Activated T-helper 2 cell treated with anti-CD3 and anti-CD28 coated beads, Interferon-gamma antibody, Interleukin-2, Interleukin-4, amounts not matched to agents 10 μg/mL and 5 μg/mL and 100 μg/mL, durations not matched to agents 14 hours and 24 hours and 36 hours (primary cell): ENCODE measurements around the gene RRP9. TPM values are rescaled to one million over a fixed set of nuclear protein-coding genes. Genes with fewer than 3 reads are reported as not detected.

Source experiments
- DNase-seq: peaks from one replicate; pipeline ENCODE4 v3.0.0; 2021; ENCODE audit warnings: low spot score
- H3K27ac Mint-ChIP-seq: one replicate; pipeline ENCODE4 v1.8.0; 2021; ENCODE audit warnings: mixed read lengths
- H3K27me3 Mint-ChIP-seq: one replicate; pipeline ENCODE4 v1.8.0; 2021; ENCODE audit warnings: low read depth, mixed read lengths
- H3K36me3 Mint-ChIP-seq: one replicate; pipeline ENCODE4 v1.8.0; 2021; ENCODE audit warnings: low read depth, mixed read lengths
- H3K4me1 Mint-ChIP-seq: one replicate; pipeline ENCODE4 v1.8.0; 2021; ENCODE audit warnings: low read depth, mixed read lengths
- H3K4me3 Mint-ChIP-seq: one replicate; pipeline ENCODE4 v1.8.0; 2021; ENCODE audit warnings: low read depth, mild to moderate bottlenecking, moderate library complexity, mixed read lengths
- H3K9me3 Mint-ChIP-seq: one replicate; pipeline ENCODE4 v1.8.0; 2021; ENCODE audit warnings: mixed read lengths
- intact Hi-C: fragments of 100-400 bp; cut with micrococcal nuclease; formaldehyde crosslinking; loops from one replicate; pipeline ENCODE4 v1.15.1; 2023
- total RNA-seq: library from RNA; stranded (reverse); gene quantifications from 2 replicates; pipeline ENCODE4 v1.2.3, GENCODE V29; 2022

RRP9 gene
- total RNA-seq, 1 donor from 2014 or later, result 57.5 TPM

DNA sequence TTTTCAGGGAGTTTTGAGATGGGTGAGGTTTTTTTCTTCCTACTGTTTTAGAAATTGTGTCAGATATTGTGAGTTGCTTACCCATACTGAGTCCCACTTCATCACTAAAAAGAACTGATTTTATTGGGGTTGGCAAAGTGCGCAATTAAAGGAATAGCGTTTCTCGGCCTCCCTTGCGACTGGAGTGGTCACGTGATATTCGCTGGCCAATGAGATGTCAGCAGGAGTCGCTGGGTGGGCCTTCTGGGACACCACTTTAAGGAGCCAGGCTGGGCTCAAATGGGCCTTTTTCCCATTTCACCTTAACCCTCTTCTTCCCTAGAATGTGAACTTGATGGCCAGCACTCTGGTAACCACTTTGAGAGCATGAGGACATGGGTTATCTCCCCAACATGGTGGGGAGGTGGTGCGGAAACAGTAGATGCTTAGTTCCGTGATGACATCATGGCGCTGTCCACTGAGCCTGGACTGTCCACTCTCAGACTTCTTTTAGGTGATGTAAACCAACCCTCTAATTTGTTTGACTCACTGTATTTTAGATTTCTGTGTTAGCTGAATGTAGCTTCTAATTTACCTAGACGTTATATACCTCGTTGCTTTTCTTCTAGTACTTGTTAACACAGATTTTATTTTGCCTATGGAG is 53.1 kb downstream of the RRP9 start:
- H3K9me3 Mint-ChIP-seq, result no peaks in the 10 kb centered on the region
- intact Hi-C loops, result no loop called here

DNA sequence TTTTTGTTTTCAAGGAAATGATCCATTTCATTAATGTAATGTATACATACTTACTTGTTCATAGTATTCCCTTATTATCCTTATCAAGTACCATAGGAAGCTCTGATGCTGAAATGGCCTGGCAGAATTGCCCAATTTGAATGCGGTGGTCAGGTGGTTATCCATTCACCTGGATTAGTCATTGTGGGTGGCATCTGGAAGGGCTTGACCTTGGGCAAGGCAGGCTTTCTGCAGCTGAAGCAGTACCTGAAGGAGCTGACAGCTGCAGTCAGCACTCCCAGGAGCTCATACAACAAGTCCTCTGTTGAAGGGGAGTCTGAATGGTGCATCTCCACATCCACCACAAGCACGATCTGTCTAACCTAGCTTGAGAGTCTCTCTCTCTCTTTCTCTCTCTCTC is 54.1 kb downstream of the RRP9 start:
- Mint-ChIP-seq H3K27ac (no peak overlapping the region), H3K27me3 (peaks cover 23% of the 10 kb centered on the region), H3K36me3 (no peaks in the 10 kb centered on the region), H3K4me3 (no peak overlapping the region), H3K4me1 (peaks cover 17% of the 10 kb centered on the region), H3K9me3 (no peaks in the 10 kb centered on the region)
- no peak for DNase-seq
- intact Hi-C loops, result no loop called here

More for the DNA sequence above, 53.1 kb downstream of the RRP9 start:
- no peak overlapping the region for H3K4me3 Mint-ChIP-seq
- DNase-seq, result no peak
- peaks cover 17% of the 10 kb centered on the region for H3K4me1 Mint-ChIP-seq
- no peak overlapping the region for H3K27ac Mint-ChIP-seq
- H3K27me3 Mint-ChIP-seq, result peaks cover 21% of the 10 kb centered on the region
- no peaks in the 10 kb centered on the region for H3K36me3 Mint-ChIP-seq

DNA sequence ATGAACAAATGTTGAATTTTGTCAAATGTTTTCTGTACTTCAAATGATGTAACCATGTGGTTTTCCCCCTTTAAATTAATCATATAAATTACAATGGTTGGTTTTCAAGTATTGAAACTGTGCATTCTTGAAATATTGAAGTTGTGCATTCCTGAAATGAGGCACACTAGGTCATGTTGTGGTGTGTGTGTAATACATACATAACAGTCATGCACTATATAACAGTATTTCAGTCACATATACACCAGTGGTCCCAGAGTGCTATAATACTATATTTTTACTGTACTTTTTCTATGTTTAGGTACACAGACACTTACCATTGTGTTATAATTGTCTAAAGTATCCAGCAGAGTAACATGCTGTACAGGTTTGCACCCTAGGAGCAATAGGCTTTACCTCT is 55.3 kb downstream of the RRP9 start:
- intact Hi-C loops, result no loop called here
- Mint-ChIP-seq H3K36me3 (no peaks in the 10 kb centered on the region), H3K4me3 (no peak overlapping the region), H3K9me3 (no peaks in the 10 kb centered on the region), H3K4me1 (peaks cover 8% of the 10 kb centered on the region), H3K27me3 (peaks cover 25% of the 10 kb centered on the region), H3K27ac (no peak overlapping the region)
- DNase-seq, result no peak

Other genes starting within 250 kb of the RRP9 start
- 0.23 and 0.27 TPM in 2 replicates for gene GRM2, start 234.8 kb downstream of the RRP9 start, total RNA-seq
- gene IQCF6, start 162.7 kb downstream of the RRP9 start, total RNA-seq, result not detected in 2 replicates
- gene IQCF2, start 80.3 kb downstream of the RRP9 start, total RNA-seq, result not detected in 2 replicates
- not detected in 2 replicates for gene IQCF5, start 66.3 kb downstream of the RRP9 start, total RNA-seq
- not detected in 2 replicates for gene IQCF1, start 38.6 kb downstream of the RRP9 start, total RNA-seq
- gene PARP3, start 459 bp upstream of the RRP9 start, total RNA-seq, result 15.8 and 18.9 TPM in 2 replicates
- not detected in 2 replicates for gene GPR62, start 13.5 kb upstream of the RRP9 start, total RNA-seq
- gene PCBP4, start 25.6 kb upstream of the RRP9 start, total RNA-seq, result 21.1 and 23.8 TPM in 2 replicates
- gene ABHD14B, start 32.1 kb upstream of the RRP9 start, total RNA-seq, result 49.2 and 51.6 TPM in 2 replicates
- gene ABHD14A, start 33.2 kb upstream of the RRP9 start, total RNA-seq, result 13.5 and 15.9 TPM in 2 replicates
- gene ACY1, start 41.6 kb upstream of the RRP9 start, total RNA-seq, result 62.8 and 64.6 TPM in 2 replicates
- 1,666 and 1,693 TPM in 2 replicates for gene RPL29, start 54.0 kb upstream of the RRP9 start, total RNA-seq
- 29.0 and 30.3 TPM in 2 replicates for gene DUSP7, start 114.7 kb upstream of the RRP9 start, total RNA-seq
- gene POC1A, start 212.5 kb upstream of the RRP9 start, total RNA-seq, result 20.4 and 22.2 TPM in 2 replicates